H1 (cell line): ENCODE data around the gene ZNF670. TPM values are rescaled to one million over a fixed set of nuclear protein-coding genes. Genes with fewer than 3 reads are reported as not detected.

Experiments used
- CTCF ChIA-PET: fragments of 300-600 bp; sonication (Branson Sonifier 250); formaldehyde crosslinking; loops from one replicate; lab custom pipeline; 2021; ENCODE audit not compliant: partially characterized antibody; lab: Charles Lee
- POLR2A ChIA-PET: fragments of 300-600 bp; sonication (Branson Sonifier 250); formaldehyde crosslinking; loops from one replicate; lab custom pipeline; 2021; ENCODE audit warnings: inconsistent platforms; ENCODE audit not compliant: partially characterized antibody; lab: Charles Lee
- DNase-seq, 2 experiments: peaks; one replicate each; pipeline versions ENCODE4 v3.0.0 to v3.0.0-alpha.2; 2010 to 2022; ENCODE audit warnings: low spot score in 2 of 2, low read depth in 1 of 2, mixed read lengths in 1 of 2
- FAIRE-seq: peaks from 2 replicates; lab custom pipeline; 2011; peaks lifted over from hg19 to GRCh38; lab: Jason Lieb, UNC
- H2AFZ ChIP-seq: 2 replicates; pipeline ENCODE4 v1.8.1; 2012; ENCODE audit warnings: low read length, inconsistent platforms
- H2AK5ac ChIP-seq: 2 replicates; pipeline ENCODE4 v1.6.1; 2013; ENCODE audit warnings: low read depth, low read length
- H2BK120ac ChIP-seq: replicated peaks from 2 replicates; pipeline ENCODE3; 2013; ENCODE audit warnings: low read depth, low read length, inconsistent platforms
- H2BK12ac ChIP-seq: 2 replicates; pipeline ENCODE4 v1.6.1; 2013; ENCODE audit warnings: low read depth, low read length
- H2BK15ac ChIP-seq: 2 replicates; pipeline ENCODE4 v1.6.1; 2013; ENCODE audit warnings: low read length
- H2BK20ac ChIP-seq: 2 replicates; pipeline ENCODE4 v1.6.1; 2013; ENCODE audit warnings: low read length
- H2BK5ac ChIP-seq: 2 replicates; pipeline ENCODE4 v1.6.1; 2013; ENCODE audit warnings: low read depth, low read length
- H3K14ac ChIP-seq: 2 replicates; pipeline ENCODE4 v1.6.1; 2013; ENCODE audit warnings: inconsistent platforms; ENCODE audit not compliant: insufficient read length
- H3K18ac ChIP-seq: 2 replicates; pipeline ENCODE4 v1.6.1; 2013; ENCODE audit warnings: low read length; ENCODE audit errors: extremely low read depth
- H3K23ac ChIP-seq: 2 replicates; pipeline ENCODE4 v1.6.1; 2013; ENCODE audit warnings: inconsistent platforms; ENCODE audit not compliant: insufficient read length
- H3K23me2 ChIP-seq: 2 replicates; pipeline ENCODE4 v1.6.1; 2013; ENCODE audit warnings: low read depth, low read length
- H3K27ac ChIP-seq: 2 replicates; pipeline ENCODE4 v1.6.1; 2011; ENCODE audit warnings: low read depth, low read length, inconsistent platforms
- H3K27me3 ChIP-seq, 4 experiments: replicated peaks in 1 of 4; 1 replicate in 1 of 4; 2 replicates in 3 of 4; pipeline versions ENCODE4 v1.6.1 to v1.8.1; 2011 to 2013; ENCODE audit warnings: low read length in 3 of 4, mild to moderate bottlenecking in 3 of 4, inconsistent platforms in 2 of 4, mixed read lengths in 2 of 4, moderate library complexity in 1 of 4; ENCODE audit not compliant: control insufficient read depth in 3 of 4, insufficient read depth in 3 of 4; ENCODE audit errors: extremely low read depth in 1 of 4
- H3K36me3 ChIP-seq, 4 experiments: 2 replicates each; pipeline versions ENCODE4 v1.6.1 to v1.8.1; 2011 to 2013; ENCODE audit warnings: mild to moderate bottlenecking in 4 of 4, low read length in 3 of 4, moderate library complexity in 2 of 4, control low read depth in 1 of 4, inconsistent platforms in 1 of 4; ENCODE audit not compliant: insufficient read depth in 4 of 4, control insufficient read depth in 2 of 4
- H3K4ac ChIP-seq: replicated peaks from 2 replicates; pipeline ENCODE3; 2013; ENCODE audit warnings: low read length, low read depth, mixed read lengths, inconsistent platforms; ENCODE audit not compliant: insufficient read length
- H3K4me1 ChIP-seq, 4 experiments: replicated peaks in 1 of 4; 1 replicate in 1 of 4; 2 replicates in 3 of 4; pipeline versions ENCODE4 v1.6.1 to v1.8.1; 2011 to 2013; ENCODE audit warnings: low read length in 3 of 4, inconsistent platforms in 2 of 4, mixed read lengths in 1 of 4; ENCODE audit not compliant: insufficient read depth in 4 of 4, control insufficient read depth in 3 of 4
- H3K4me2 ChIP-seq, 2 experiments: 2 replicates each; pipeline versions ENCODE4 v1.6.1 to v1.8.1; 2011 to 2013; ENCODE audit warnings: low read depth in 2 of 2, low read length in 2 of 2, control low read depth in 1 of 2, inconsistent platforms in 1 of 2, mild to moderate bottlenecking in 1 of 2; ENCODE audit not compliant: insufficient read depth in 1 of 2
- H3K4me3 ChIP-seq, 4 experiments: fragments of 200-600, 300-600 bp in 1 of 4; sonication (generic), shearing (Covaris generic), sonication (Bioruptor Twin) in 1 of 4; 2 replicates each; pipeline versions ENCODE4 v1.5.1 to v1.8.1; 2011 to 2016; ENCODE audit warnings: low read length in 4 of 4, low read depth in 3 of 4, control low read depth in 2 of 4, inconsistent platforms in 2 of 4, mild to moderate bottlenecking in 2 of 4, mixed read lengths in 1 of 4, moderate library complexity in 1 of 4; ENCODE audit not compliant: insufficient read depth in 2 of 4; ENCODE audit errors: extremely low read depth in 1 of 4
- H3K56ac ChIP-seq: replicated peaks from 2 replicates; pipeline ENCODE3; 2013; ENCODE audit warnings: low read depth, mild to moderate bottlenecking, mixed read lengths, low read length, inconsistent platforms; ENCODE audit not compliant: insufficient read length
- H3K79me1 ChIP-seq: 2 replicates; pipeline ENCODE4 v1.6.1; 2013; ENCODE audit warnings: low read depth, low read length, control low read depth
- H3K79me2 ChIP-seq, 2 experiments: 2 replicates each; pipeline versions ENCODE4 v1.6.1 to v1.8.1; 2012 to 2013; ENCODE audit warnings: low read length in 2 of 2, mild to moderate bottlenecking in 2 of 2, inconsistent platforms in 1 of 2; ENCODE audit not compliant: insufficient read depth in 2 of 2, control insufficient read depth in 1 of 2
- H3K9ac ChIP-seq, 4 experiments: replicated peaks in 1 of 4; 1 replicate in 1 of 4; 2 replicates in 3 of 4; pipeline versions ENCODE4 v1.6.1 to v1.8.1; 2011 to 2013; ENCODE audit warnings: low read depth in 3 of 4, low read length in 3 of 4, control low read depth in 2 of 4, mild to moderate bottlenecking in 2 of 4, moderate library complexity in 2 of 4, inconsistent platforms in 1 of 4; ENCODE audit errors: extremely low read depth in 1 of 4
- H3K9me3 ChIP-seq, 2 experiments: 2 replicates each; pipeline versions ENCODE4 v1.6.1 to v1.8.1; 2012 to 2013; ENCODE audit warnings: mild to moderate bottlenecking in 2 of 2, moderate library complexity in 2 of 2, control low read depth in 1 of 2, inconsistent platforms in 1 of 2, low read depth in 1 of 2, low read length in 1 of 2, mixed read lengths in 1 of 2; ENCODE audit not compliant: insufficient read depth in 2 of 2
- H4K20me1 ChIP-seq, 2 experiments: replicated peaks in 1 of 2; 2 replicates each; pipeline versions ENCODE3 to v1.8.1; 2011 to 2013; ENCODE audit warnings: inconsistent platforms in 2 of 2, low read length in 2 of 2, mild to moderate bottlenecking in 1 of 2; ENCODE audit not compliant: insufficient read depth in 2 of 2, control insufficient read depth in 1 of 2
- H4K5ac ChIP-seq: 2 replicates; pipeline ENCODE4 v1.6.1; 2013; ENCODE audit warnings: low read length, low read depth, mixed read lengths, inconsistent platforms; ENCODE audit not compliant: insufficient read length
- H4K8ac ChIP-seq: 2 replicates; pipeline ENCODE4 v1.8.0; 2013; ENCODE audit warnings: mild to moderate bottlenecking, moderate library complexity, low read length, inconsistent platforms; ENCODE audit not compliant: insufficient read depth; ENCODE audit errors: extremely low read depth
- H4K91ac ChIP-seq: replicated peaks from 2 replicates; pipeline ENCODE3; 2013; ENCODE audit warnings: low read length, mixed read lengths, inconsistent platforms; ENCODE audit not compliant: insufficient read length
- CHD1 ChIP-seq: IDR thresholded peaks from 2 replicates; pipeline ENCODE4 v1.6.1; 2012; ENCODE audit warnings: low read depth, low read length, improper control_type of control experiment
- CTCF ChIP-seq, 3 experiments: IDR thresholded peaks; 1 replicate in 2 of 3; 2 replicates in 1 of 3; pipeline versions ENCODE4 v1.5.1 to v1.6.1; 2011; ENCODE audit warnings: low read length in 3 of 3, mild to moderate bottlenecking in 3 of 3, inconsistent platforms in 2 of 3, low read depth in 1 of 3, moderate library complexity in 1 of 3; ENCODE audit not compliant: insufficient read depth in 1 of 3; ENCODE audit errors: control extremely low read depth in 1 of 3
- EP300 ChIP-seq, 2 experiments: IDR thresholded peaks; 1 replicate in 1 of 2; 2 replicates in 1 of 2; pipeline ENCODE4 v1.6.1; 2011 to 2012; ENCODE audit warnings: low read depth in 2 of 2, low read length in 2 of 2, mild to moderate bottlenecking in 2 of 2, borderline replicate concordance in 1 of 2, inconsistent platforms in 1 of 2, moderate library complexity in 1 of 2
- RAD21 ChIP-seq, 2 experiments: IDR thresholded peaks in 1 of 2; conservative IDR thresholded peaks in 1 of 2; 2 replicates each; pipeline ENCODE4 v1.6.1; 2011; ENCODE audit warnings: low read depth in 2 of 2, low read length in 2 of 2, improper control_type of control experiment in 1 of 2, inconsistent platforms in 1 of 2, mild to moderate bottlenecking in 1 of 2, moderate library complexity in 1 of 2
- RBBP5 ChIP-seq: IDR thresholded peaks from 2 replicates; pipeline ENCODE4 v1.7.1; 2012; ENCODE audit warnings: low read depth, mild to moderate bottlenecking, inconsistent platforms, low read length, moderate library complexity, borderline replicate concordance
- WGBS, 2 experiments: shearing (Covaris generic) in 1 of 2; methylation state at CpG; one replicate each; pipeline versions ENCODE4 v1.1.6 to v1.1.7; 2013 to 2015; ENCODE audit warnings: low lambda C conversion rate in 2 of 2, mixed read lengths in 2 of 2, inconsistent platforms in 1 of 2, low coverage in 1 of 2, missing lambda C conversion rate in 1 of 2; ENCODE audit not compliant: insufficient replicate concordance in 2 of 2, insufficient coverage in 1 of 2, insufficient read length in 1 of 2; ENCODE audit errors: extremely low coverage in 1 of 2, missing lambda C conversion rate in 1 of 2; 5-methylcytosine and 5-hydroxymethylcytosine counted together
- polyA plus RNA-seq, 7 experiments: library from polyadenylated mRNA; depleted of rRNA in 3 of 7; stranded (reverse) in 5 of 7; unstranded in 2 of 7; fragments of >200 nt in 5 of 7; fragments of 200-250 nt in 2 of 7; gene quantifications; 1 replicate in 5 of 7; 2 replicates in 1 of 7; 4 replicates in 1 of 7; pipeline versions ENCODE4 v1.2.1 to v1.2.3, GENCODE V29; 2011 to 2013; ENCODE audit warnings: missing spikeins in 2 of 7, mixed read lengths in 2 of 7
- total RNA-seq: library from RNA; stranded (reverse); fragmentation: NEBNext Ultra II Directional; extraction: Animal tissue kit (Norgen Biotek cat#: 25700); gene quantifications from 2 replicates; pipeline ENCODE4 v1.2.1, GENCODE V29; 2021

ZNF670 gene
- total and polyA plus RNA-seq, 2 of the 8 experiments (the other 6 are each of a cell fraction or from before 2014, with no cell fraction given): 2.8 to 15.4 TPM

GRCh38 chr1:247118946-247119446 lies 40.4 kb upstream of the ZNF670 start:
- Histone ChIP-seq H4K8ac (no peak overlapping the region), H3K56ac (no peak overlapping the region), H3K36me3 (no peaks in the 10 kb centered on the region), H3K14ac (no peak overlapping the region), H3K18ac (no peak overlapping the region), H3K79me2 (no peaks in the 10 kb centered on the region), H2BK5ac (no peak overlapping the region), H3K9ac (no peak overlapping the region), H4K20me1 (peaks cover 0 to 3% of the 10 kb centered on the region in 2 experiments), H4K5ac (no peak overlapping the region), H3K27ac (no peak overlapping the region), H3K9me3 (no peaks in the 10 kb centered on the region), H3K4ac (no peak overlapping the region), H3K4me2 (no peak overlapping the region), H2BK20ac (no peak overlapping the region), H2AK5ac (no peak overlapping the region), H2AFZ (no peak overlapping the region), H3K23me2 (no peaks in the 10 kb centered on the region), H3K27me3 (no peaks in the 10 kb centered on the region), H2BK120ac (no peak overlapping the region), H2BK12ac (no peak overlapping the region), H4K91ac (no peak overlapping the region), H3K4me3 (no peak overlapping the region), H2BK15ac (no peak overlapping the region), H3K4me1 (no peaks in the 10 kb centered on the region), H3K79me1 (no peaks in the 10 kb centered on the region), H3K23ac (no peak overlapping the region)
- 88% methylated on average over 5 of the region's 11 CpGs; no CpG with 5 or more reads in 1 of the 2 experiments for WGBS, 2 experiments
- ChIA-PET CTCF (interaction anchor here (0.6 to 1.8 kb wide), 24 partner anchors 8 to 368 kb away, joined by 3 to 20 read pairs (median 3); partner anchors contain the start of gene ZNF670), POLR2A (interaction anchor here (1.9 kb wide), 1 partner anchor 20 kb away, joined by 6 read pairs; no protein-coding TSS in a partner anchor)
- peak; percentile 89 to 93 for DNase-seq
- no peak for FAIRE-seq
- peak; percentile 52 to 65 for TF ChIP-seq RAD21 (IDR thresholded peaks at IDR 0.05 in 1 of 2, conservative IDR thresholded peaks at IDR 0.05 in 1 of 2; ENCODE audit: low read depth in 2 of 2, low read length in 2 of 2)
- TF ChIP-seq RBBP5: no peak
- TF ChIP-seq EP300 (IDR thresholded peaks at IDR 0.05; ENCODE audit: borderline replicate concordance in 1 of 2, low read depth in 2 of 2, low read length in 2 of 2): no peak
- TF ChIP-seq CTCF (IDR thresholded peaks at IDR 0.05; ENCODE audit: control extremely low read depth in 1 of 3, insufficient read depth in 1 of 3, low read depth in 1 of 3, low read length in 3 of 3): peak; percentile 74 to 81 (median 81)
- no peak for TF ChIP-seq CHD1
